ENCODE data around the gene TIMP2.
"Not testable (repeated sequence)": the region's sequence is repeated elsewhere in the genome, so short reads cannot be mapped to it uniquely, and the experiment has no call there.

Gene TIMP2

GRCh38 chr17:78872486-78872885, 52.7 kb downstream of the TIMP2 start:
- H3K9ac ChIP-seq (ENCODE audit: insufficient read length, low read depth) = no peak overlapping the region
- no peak for DNase-seq (ENCODE audit: low read depth, low spot score)
- H3K9me3 ChIP-seq (ENCODE audit: insufficient read depth, low read length) = no peaks in the 10 kb centered on the region
- H3K4me1 ChIP-seq (ENCODE audit: insufficient read depth, insufficient read length) = no peaks in the 10 kb centered on the region
- no peaks in the 10 kb centered on the region for H3K27me3 ChIP-seq (ENCODE audit: insufficient read depth, insufficient read length)
- TF ChIP-seq ZNF274 (IDR thresholded peaks at IDR 0.05; ENCODE audit: low read depth, low read length) (no peak), SUZ12 (IDR thresholded peaks at IDR 0.05; ENCODE audit: extremely low read depth, insufficient read depth, insufficient read length) (no peak), YY1 (IDR thresholded peaks at IDR 0.05; ENCODE audit: insufficient read depth, insufficient read length) (no peak)
- H3K36me3 ChIP-seq (ENCODE audit: insufficient read depth, insufficient read length, low read length) = peaks cover 41% of the 10 kb centered on the region
- no peak overlapping the region for H3K4me3 ChIP-seq (ENCODE audit: insufficient read length, low read depth)

- H3K4me1 ChIP-seq (ENCODE audit: insufficient read depth, insufficient read length) = no peaks in the 10 kb centered on the region
- no peak for DNase-seq (ENCODE audit: low read depth, low spot score)
- peaks cover 45% of the 10 kb centered on the region for H3K36me3 ChIP-seq (ENCODE audit: insufficient read depth, insufficient read length, low read length)
- H3K27me3 ChIP-seq (ENCODE audit: insufficient read depth, insufficient read length) = no peaks in the 10 kb centered on the region
- no peak overlapping the region for H3K4me3 ChIP-seq (ENCODE audit: insufficient read length, low read depth)
- no peak overlapping the region for H3K9ac ChIP-seq (ENCODE audit: insufficient read length, low read depth)
- TF ChIP-seq SUZ12 (IDR thresholded peaks at IDR 0.05; ENCODE audit: extremely low read depth, insufficient read depth, insufficient read length) = no peak
- TF ChIP-seq YY1 (IDR thresholded peaks at IDR 0.05; ENCODE audit: insufficient read depth, insufficient read length) = no peak
- no peak for TF ChIP-seq ZNF274 (IDR thresholded peaks at IDR 0.05; ENCODE audit: low read depth, low read length)
- H3K9me3 ChIP-seq (ENCODE audit: insufficient read depth, low read length) = no peaks in the 10 kb centered on the region
Observed at GRCh38 chr17:78870621-78871020, 54.6 kb downstream of the TIMP2 start.

- H3K9ac ChIP-seq (ENCODE audit: insufficient read length, low read depth) = no peak overlapping the region
- no peak for DNase-seq (ENCODE audit: low read depth, low spot score)
- no peaks in the 10 kb centered on the region for H3K27me3 ChIP-seq (ENCODE audit: insufficient read depth, insufficient read length)
- H3K4me1 ChIP-seq (ENCODE audit: insufficient read depth, insufficient read length) = no peaks in the 10 kb centered on the region
- no peaks in the 10 kb centered on the region for H3K9me3 ChIP-seq (ENCODE audit: insufficient read depth, low read length)
- TF ChIP-seq ZNF274 (IDR thresholded peaks at IDR 0.05; ENCODE audit: low read depth, low read length) (no peak), SUZ12 (IDR thresholded peaks at IDR 0.05; ENCODE audit: extremely low read depth, insufficient read depth, insufficient read length) (no peak), YY1 (IDR thresholded peaks at IDR 0.05; ENCODE audit: insufficient read depth, insufficient read length) (no peak)
- H3K36me3 ChIP-seq (ENCODE audit: insufficient read depth, insufficient read length, low read length) = peaks cover 44% of the 10 kb centered on the region
- no peak overlapping the region for H3K4me3 ChIP-seq (ENCODE audit: insufficient read length, low read depth)
Observed at GRCh38 chr17:78868391-78868790, 56.8 kb downstream of the TIMP2 start.

GRCh38 chr17:78867046-78867445, 58.1 kb downstream of the TIMP2 start:
- not testable (repeated sequence) for H3K9ac ChIP-seq (ENCODE audit: insufficient read length, low read depth); H3K9me3 ChIP-seq (ENCODE audit: insufficient read depth, low read length); H3K27me3 ChIP-seq (ENCODE audit: insufficient read depth, insufficient read length); H3K4me3 ChIP-seq (ENCODE audit: insufficient read length, low read depth); DNase-seq (ENCODE audit: low read depth, low spot score); H3K4me1 ChIP-seq (ENCODE audit: insufficient read depth, insufficient read length)
- H3K36me3 ChIP-seq (ENCODE audit: insufficient read depth, insufficient read length, low read length) = peaks cover 37% of the 10 kb centered on the region

GRCh38 chr17:78865682-78866390, 59.4 kb downstream of the TIMP2 start:
- TF ChIP-seq ZNF274 (IDR thresholded peaks at IDR 0.05; ENCODE audit: low read depth, low read length) (no peak), YY1 (IDR thresholded peaks at IDR 0.05; ENCODE audit: insufficient read depth, insufficient read length) (no peak), SUZ12 (IDR thresholded peaks at IDR 0.05; ENCODE audit: extremely low read depth, insufficient read depth, insufficient read length) (no peak)
- H3K36me3 ChIP-seq (ENCODE audit: insufficient read depth, insufficient read length, low read length) = peaks cover 35% of the 10 kb centered on the region
- no peaks in the 10 kb centered on the region for H3K4me1 ChIP-seq (ENCODE audit: insufficient read depth, insufficient read length)
- H3K4me3 ChIP-seq (ENCODE audit: insufficient read length, low read depth) = no peak overlapping the region
- H3K27me3 ChIP-seq (ENCODE audit: insufficient read depth, insufficient read length) = no peaks in the 10 kb centered on the region
- H3K9me3 ChIP-seq (ENCODE audit: insufficient read depth, low read length) = no peaks in the 10 kb centered on the region
- peak overlapping the region; percentile 27 for H3K9ac ChIP-seq (ENCODE audit: insufficient read length, low read depth)
- DNase-seq (ENCODE audit: low read depth, low spot score) = peak; percentile 58

GRCh38 chr17:78864117-78864516, 61.1 kb downstream of the TIMP2 start:
- Histone ChIP-seq H3K27me3 (ENCODE audit: insufficient read depth, insufficient read length) (no peaks in the 10 kb centered on the region), H3K4me3 (ENCODE audit: insufficient read length, low read depth) (no peak overlapping the region), H3K4me1 (ENCODE audit: insufficient read depth, insufficient read length) (no peaks in the 10 kb centered on the region), H3K9me3 (ENCODE audit: insufficient read depth, low read length) (no peaks in the 10 kb centered on the region), H3K9ac (ENCODE audit: insufficient read length, low read depth) (no peak overlapping the region), H3K36me3 (ENCODE audit: insufficient read depth, insufficient read length, low read length) (peaks cover 26% of the 10 kb centered on the region)
- no peak for TF ChIP-seq SUZ12 (IDR thresholded peaks at IDR 0.05; ENCODE audit: extremely low read depth, insufficient read depth, insufficient read length)
- no peak for TF ChIP-seq ZNF274 (IDR thresholded peaks at IDR 0.05; ENCODE audit: low read depth, low read length)
- TF ChIP-seq YY1 (IDR thresholded peaks at IDR 0.05; ENCODE audit: insufficient read depth, insufficient read length) = no peak
- no peak for DNase-seq (ENCODE audit: low read depth, low spot score)

- peaks cover 17% of the 10 kb centered on the region for H3K36me3 ChIP-seq (ENCODE audit: insufficient read depth, insufficient read length, low read length)
- H3K9ac ChIP-seq (ENCODE audit: insufficient read length, low read depth) = no peak overlapping the region
- DNase-seq (ENCODE audit: low read depth, low spot score) = no peak
- H3K9me3 ChIP-seq (ENCODE audit: insufficient read depth, low read length) = no peaks in the 10 kb centered on the region
- no peak for TF ChIP-seq YY1 (IDR thresholded peaks at IDR 0.05; ENCODE audit: insufficient read depth, insufficient read length)
- H3K27me3 ChIP-seq (ENCODE audit: insufficient read depth, insufficient read length) = no peaks in the 10 kb centered on the region
- no peaks in the 10 kb centered on the region for H3K4me1 ChIP-seq (ENCODE audit: insufficient read depth, insufficient read length)
- no peak overlapping the region for H3K4me3 ChIP-seq (ENCODE audit: insufficient read length, low read depth)
Observed at GRCh38 chr17:78862073-78863023, 62.8 kb downstream of the TIMP2 start.

Data from NT2/D1 (cell line).